ENCODE results near the gene C6orf118. TPM values are rescaled to one million over a fixed set of nuclear protein-coding genes. Genes with fewer than 3 reads are reported as not detected.

Gene C6orf118
- total RNA-seq, result not detected in 2 replicates

- intact Hi-C loops (cut with micrococcal nuclease), result no loop called here
Observed at GRCh38 chr6:165308926-165309731, at the start of gene C6orf118. C6orf118 (minus strand) TSS chr6:165309605; CDS start chr6:165309586, 19 bp downstream.

- intact Hi-C loops (cut with micrococcal nuclease), result no loop called here
Observed at GRCh38 chr6:165345700-165346099, 36.3 kb upstream of the C6orf118 start.

GRCh38 chr6:165340532-165340931 lies 31.1 kb upstream of the C6orf118 start:
- intact Hi-C loops (cut with micrococcal nuclease), result no loop called here

GRCh38 chr6:165325609-165326008 lies 16.2 kb upstream of the C6orf118 start:
- intact Hi-C loops (cut with micrococcal nuclease), result no loop called here

- intact Hi-C loops (cut with micrococcal nuclease), result no loop called here
Observed at GRCh38 chr6:165321555-165322145, 12.2 kb upstream of the C6orf118 start.

GRCh38 chr6:165321150-165321549 lies 11.7 kb upstream of the C6orf118 start:
- intact Hi-C loops (cut with micrococcal nuclease), result no loop called here

- intact Hi-C loops (cut with micrococcal nuclease), result no loop called here
Observed at GRCh38 chr6:165317723-165318122, 8.3 kb upstream of the C6orf118 start.

GRCh38 chr6:165306955-165307354 lies 2.5 kb downstream of the C6orf118 start:
- intact Hi-C loops (cut with micrococcal nuclease), result no loop called here

GRCh38 chr6:165301372-165302246 lies 7.8 kb downstream of the C6orf118 start:
- intact Hi-C loops (cut with micrococcal nuclease), result no loop called here

- intact Hi-C loops (cut with micrococcal nuclease), result no loop called here
Observed at GRCh38 chr6:165300422-165300936, 8.9 kb downstream of the C6orf118 start.

GRCh38 chr6:165298875-165299274 lies 10.5 kb downstream of the C6orf118 start:
- intact Hi-C loops (cut with micrococcal nuclease), result no loop called here

GRCh38 chr6:165298402-165298801 lies 11.0 kb downstream of the C6orf118 start:
- intact Hi-C loops (cut with micrococcal nuclease), result no loop called here

- intact Hi-C loops (cut with micrococcal nuclease), result no loop called here
Observed at GRCh38 chr6:165292657-165293056, 16.7 kb downstream of the C6orf118 start.

GRCh38 chr6:165274611-165275010 lies 34.8 kb downstream of the C6orf118 start:
- intact Hi-C loops (cut with micrococcal nuclease), result no loop called here

GRCh38 chr6:165272585-165272984 lies 36.8 kb downstream of the C6orf118 start:
- intact Hi-C loops (cut with micrococcal nuclease), result no loop called here

- intact Hi-C loops (cut with micrococcal nuclease), result no loop called here
Observed at GRCh38 chr6:165268987-165269386, 40.4 kb downstream of the C6orf118 start.

- intact Hi-C loops (cut with micrococcal nuclease), result no loop called here
Observed at GRCh38 chr6:165266621-165267020, 42.8 kb downstream of the C6orf118 start.

GRCh38 chr6:165266191-165266590 lies 43.2 kb downstream of the C6orf118 start:
- intact Hi-C loops (cut with micrococcal nuclease), result no loop called here

- intact Hi-C loops (cut with micrococcal nuclease), result no loop called here
Observed at GRCh38 chr6:165260462-165260861, 48.9 kb downstream of the C6orf118 start.

GRCh38 chr6:165249808-165250207 lies 59.6 kb downstream of the C6orf118 start:
- intact Hi-C loops (cut with micrococcal nuclease), result no loop called here

- intact Hi-C loops (cut with micrococcal nuclease), result no loop called here
Observed at GRCh38 chr6:165245701-165246100, 63.7 kb downstream of the C6orf118 start.

GRCh38 chr6:165245287-165245686 lies 64.1 kb downstream of the C6orf118 start:
- intact Hi-C loops (cut with micrococcal nuclease), result no loop called here

Measured in T-helper 1 cell treated with Interleukin-12 subunit alpha and Interleukin-12 subunit beta and Interleukin-4 antibody, amounts not matched to agents 30 ng/mL and 1 ng/mL, for 36 hours (primary cell).